AML-193 (cell line): ENCODE results near the gene CCDC117.
"Not testable (repeated sequence)": the region's sequence is repeated elsewhere in the genome, so short reads cannot be mapped to it uniquely, and the experiment has no call there.

Experiments
- DNase-seq, 2 experiments: peaks; one replicate each; lab custom pipeline; 2025; lab: John Stamatoyannopoulos, UW

CCDC117 gene

DNA sequence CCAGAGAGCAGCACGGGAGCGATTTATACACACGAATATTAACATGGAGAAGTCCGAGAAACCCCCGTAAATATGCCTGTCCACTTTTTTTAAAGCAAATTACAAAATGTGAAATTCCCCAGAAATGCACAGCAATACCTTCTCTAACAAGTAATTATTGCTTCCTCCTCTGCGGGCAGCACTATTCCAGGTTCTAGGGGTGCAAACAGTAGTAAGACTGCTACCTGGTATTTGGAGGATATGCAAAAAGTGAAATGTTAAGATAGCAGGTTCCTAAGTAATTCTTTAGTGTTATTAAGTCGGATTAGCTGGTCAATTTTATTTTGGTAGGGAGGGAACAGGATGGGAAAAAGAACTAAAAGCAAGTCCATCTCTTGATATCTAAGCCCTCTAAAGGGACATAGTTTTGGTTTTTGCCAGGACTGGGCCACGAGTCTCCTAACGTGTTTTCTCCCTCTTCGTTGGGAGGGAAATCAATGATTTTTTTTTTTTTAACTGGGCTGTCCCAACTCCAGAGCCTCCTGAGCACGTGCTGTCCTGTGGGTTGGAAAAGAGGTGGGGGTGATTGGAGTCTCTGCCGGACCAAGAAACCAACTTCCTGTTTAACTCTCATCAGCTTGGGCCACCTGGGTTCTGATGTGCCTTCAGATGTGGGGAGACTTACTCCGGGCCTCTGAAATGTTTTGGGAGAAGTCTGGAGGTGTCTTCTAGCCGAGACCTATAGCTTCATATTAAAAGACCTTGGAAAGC, 29.5 kb downstream of the CCDC117 start:
- peak; percentile 61 to 69 for DNase-seq

DNA sequence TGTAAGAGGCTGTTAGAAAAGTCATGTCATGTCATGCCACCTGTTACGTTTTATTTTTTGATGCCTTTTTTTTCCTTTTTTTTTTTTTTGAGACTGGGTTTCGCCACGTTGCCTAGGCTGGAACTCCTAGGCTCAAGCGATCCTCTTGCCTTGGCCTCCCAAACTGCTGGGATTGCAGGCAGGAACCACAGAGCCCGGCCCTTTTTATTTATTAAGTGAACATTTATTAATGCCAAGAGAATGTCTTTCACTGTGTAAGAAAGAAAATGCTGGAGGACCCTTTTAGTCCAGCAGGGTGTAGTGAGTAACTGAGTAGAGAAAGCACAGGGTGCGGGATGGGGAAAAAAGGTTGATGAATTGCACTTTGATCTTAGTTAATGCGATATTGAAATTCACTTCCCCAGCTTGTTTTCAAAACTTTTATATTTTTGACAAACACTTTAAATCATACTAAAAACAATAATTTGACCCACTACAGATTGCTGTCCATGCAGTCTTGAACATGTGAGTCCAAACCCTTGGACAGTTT, 30.2 kb downstream of the CCDC117 start:
- peak; percentile 30 to 59 for DNase-seq

DNA sequence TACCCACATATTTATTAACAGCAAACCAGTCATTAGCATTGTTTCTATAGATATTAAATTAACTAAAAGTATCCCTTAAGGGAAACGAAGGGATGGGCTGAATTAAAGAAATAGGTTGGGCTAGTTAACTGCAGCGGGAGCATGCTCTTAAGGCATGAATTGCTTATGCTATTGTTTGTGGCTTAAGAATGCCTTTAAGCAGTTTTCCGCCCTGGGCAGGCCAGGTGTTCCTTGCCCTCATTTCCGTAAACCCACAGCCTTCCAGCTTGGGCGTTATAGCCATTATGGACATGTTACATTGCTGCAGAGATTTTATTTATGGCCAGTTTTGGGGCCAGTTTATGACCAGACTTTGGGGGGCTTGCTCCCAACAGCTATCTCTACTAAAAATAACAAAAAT, 32.9 kb downstream of the CCDC117 start:
- DNase-seq: not testable (repeated sequence)

DNA sequence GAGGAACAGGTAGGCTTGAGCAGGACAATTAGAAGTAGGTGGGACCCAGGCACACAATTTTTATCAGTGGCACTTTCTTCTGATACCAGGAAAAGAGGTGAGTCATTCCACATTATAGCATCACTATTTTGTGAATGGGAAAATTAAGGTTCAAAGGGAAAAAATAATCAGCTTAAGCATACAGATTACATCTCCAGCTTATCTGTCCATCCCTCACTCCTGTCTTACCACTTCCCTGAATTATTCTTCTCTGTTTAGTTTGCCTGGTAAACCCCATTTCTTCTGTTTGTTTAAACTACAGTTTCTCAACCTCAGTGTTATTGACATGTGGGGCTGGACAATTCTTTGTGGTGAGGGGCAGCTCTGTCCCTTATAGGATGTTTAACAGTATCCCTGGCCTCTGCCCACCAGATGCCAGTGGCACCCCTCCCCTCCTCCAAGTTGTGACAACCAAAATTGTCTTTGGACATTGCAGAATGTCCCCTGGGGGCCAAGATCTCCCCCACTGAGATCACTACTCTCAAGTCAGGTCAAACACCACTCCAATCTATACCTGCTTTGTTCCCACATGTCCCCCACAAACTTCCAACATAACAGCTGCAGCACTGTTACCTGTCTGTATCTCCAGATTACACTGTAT, 36.3 kb downstream of the CCDC117 start:
- peak in 1 of 2 experiments; percentile 9 for DNase-seq

DNA sequence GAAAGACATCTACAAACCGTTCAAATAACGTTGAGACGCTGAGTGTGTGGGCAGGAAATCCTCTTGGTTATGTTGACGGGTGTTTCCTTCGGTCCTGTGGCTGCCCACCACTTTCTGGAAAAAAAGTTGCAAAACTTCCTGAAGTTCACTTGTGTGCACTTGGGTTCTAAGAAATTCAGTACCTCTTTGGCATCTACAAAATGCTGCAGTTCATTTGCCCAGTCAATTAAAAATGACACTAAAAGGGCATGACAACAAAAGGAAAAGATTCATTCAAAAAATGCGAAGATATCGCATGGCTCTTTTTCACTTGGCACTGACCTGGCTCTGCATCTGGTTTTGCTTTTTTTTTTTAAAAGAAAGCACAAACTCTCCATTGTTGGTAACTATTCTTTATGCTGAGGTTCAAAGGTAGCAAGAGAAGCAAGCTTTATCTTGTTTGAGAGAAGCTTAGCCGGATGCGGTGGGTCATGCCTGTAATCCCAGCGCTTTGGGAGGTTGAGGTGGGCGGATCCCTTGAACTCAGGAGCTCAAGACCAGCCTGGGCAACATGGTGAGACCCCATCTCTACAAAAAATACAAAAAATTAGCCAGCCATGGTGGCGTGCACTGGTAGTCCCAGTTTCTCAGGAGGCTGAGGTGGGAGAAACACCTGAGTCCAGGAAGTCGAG, 38.5 kb downstream of the CCDC117 start:
- DNase-seq: peak; percentile 94 to 95

DNA sequence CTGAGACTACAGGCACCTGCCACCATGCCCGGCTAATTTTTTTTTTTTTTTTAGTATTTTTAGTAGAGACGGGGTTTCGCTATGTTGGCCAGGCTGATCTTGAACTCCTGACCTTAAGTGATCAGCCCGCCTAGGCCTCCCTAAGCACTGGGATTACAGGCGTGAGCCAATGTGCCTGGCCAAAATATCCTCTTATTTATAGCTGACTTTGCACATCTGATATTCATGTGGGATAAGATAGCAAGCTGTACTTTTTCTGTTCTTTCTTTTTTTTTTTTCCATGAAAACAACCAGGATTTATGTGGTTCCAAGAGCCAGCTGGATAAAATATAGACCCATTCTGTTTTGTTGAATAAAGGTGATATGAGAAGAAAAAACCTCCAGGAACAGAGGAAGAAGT, 40.0 kb downstream of the CCDC117 start:
- DNase-seq: no peak

DNA sequence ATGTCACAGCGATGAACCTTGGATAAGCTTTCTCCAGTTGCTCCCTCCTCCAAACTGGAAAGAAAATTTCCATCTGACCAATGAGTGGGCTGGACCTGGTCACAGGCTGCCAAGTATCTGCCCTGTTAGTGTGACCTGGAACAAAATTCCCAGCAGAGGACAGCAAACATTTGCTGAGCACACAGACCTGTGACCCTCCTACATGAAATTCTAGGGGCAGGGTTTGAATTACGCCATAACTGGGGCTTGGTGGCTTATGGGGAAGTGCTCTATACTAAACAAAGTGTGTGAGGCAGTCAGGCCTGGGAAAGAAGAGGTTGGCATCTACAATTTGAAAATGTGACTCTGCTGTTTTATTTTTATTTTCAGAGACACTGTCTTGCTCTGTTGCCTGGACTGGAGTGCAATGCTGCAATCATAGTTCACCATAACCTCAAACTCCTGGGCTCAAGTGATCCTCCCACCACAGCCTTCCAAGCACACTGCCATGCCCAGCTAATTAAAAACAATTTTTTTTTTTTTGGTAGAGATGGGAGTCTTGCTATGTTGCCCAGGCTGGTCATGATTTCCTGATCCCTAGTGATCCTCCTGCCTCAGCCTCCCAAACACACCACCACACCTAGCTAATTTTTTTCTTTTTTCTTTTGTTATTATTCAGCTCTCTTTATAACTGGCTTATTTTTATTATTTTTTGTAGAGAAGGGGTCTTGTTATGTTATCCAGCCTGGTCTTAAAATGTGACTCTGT, 41.5 kb downstream of the CCDC117 start:
- peak; percentile 87 for DNase-seq

DNA sequence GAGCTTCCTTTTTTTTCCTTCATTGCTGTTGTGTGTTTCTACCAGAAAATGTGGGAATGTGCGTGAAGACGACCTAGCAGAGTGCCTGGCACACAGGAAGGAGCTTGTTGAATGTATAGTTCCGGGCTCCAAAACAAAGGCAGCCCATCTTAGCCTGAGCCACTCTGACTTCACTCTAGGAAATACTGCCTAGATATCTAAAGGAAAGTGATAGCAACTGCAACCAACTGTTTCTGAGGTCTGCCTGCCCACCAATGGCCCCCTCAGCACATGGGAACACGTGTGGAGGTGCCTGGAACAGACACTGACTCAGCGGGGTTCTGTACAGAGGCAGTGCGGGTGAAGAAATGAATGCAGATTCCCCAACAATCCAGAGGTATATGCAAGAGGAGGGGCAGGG, 42.6 kb downstream of the CCDC117 start:
- no peak for DNase-seq

DNA sequence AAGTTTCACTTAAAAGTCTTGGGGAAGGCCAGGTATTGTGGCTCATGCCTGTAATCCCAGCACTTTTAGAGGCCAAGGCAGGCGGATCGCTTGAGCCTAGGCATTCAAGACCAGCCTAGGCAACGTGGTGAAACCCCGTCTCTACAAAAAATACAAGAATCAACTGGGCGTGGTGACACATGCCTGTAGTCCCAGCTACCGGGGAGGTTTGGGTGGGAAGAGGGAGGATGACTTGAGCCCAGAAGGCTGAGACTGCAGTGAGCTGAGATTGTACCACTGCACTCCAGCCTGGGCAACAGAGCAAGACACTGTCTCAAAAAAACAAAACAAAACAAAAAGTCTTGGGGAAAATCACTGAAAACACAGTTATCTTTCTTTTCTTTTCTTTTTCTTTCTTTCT, 43.2 kb downstream of the CCDC117 start:
- DNase-seq: no peak

DNA sequence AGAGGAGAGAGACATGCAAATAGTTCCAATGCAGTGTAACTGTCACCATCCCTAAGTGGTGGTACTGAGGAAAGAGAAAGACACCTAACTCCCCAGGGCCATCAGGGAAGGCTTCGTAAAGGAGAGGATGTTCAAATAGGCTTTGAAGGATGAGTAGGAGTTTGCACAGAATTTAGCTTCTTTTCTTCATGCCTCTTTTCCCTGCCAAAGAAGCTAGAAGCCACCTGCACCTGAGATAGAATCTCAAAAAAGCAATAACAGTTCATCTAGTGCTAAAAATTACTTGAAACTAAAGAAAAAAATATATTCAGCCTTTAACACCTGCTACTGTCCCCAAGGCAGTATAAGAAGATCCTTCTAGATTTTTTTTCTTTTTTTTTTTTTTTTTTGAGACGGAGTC, 44.6 kb downstream of the CCDC117 start:
- DNase-seq: no peak

DNA sequence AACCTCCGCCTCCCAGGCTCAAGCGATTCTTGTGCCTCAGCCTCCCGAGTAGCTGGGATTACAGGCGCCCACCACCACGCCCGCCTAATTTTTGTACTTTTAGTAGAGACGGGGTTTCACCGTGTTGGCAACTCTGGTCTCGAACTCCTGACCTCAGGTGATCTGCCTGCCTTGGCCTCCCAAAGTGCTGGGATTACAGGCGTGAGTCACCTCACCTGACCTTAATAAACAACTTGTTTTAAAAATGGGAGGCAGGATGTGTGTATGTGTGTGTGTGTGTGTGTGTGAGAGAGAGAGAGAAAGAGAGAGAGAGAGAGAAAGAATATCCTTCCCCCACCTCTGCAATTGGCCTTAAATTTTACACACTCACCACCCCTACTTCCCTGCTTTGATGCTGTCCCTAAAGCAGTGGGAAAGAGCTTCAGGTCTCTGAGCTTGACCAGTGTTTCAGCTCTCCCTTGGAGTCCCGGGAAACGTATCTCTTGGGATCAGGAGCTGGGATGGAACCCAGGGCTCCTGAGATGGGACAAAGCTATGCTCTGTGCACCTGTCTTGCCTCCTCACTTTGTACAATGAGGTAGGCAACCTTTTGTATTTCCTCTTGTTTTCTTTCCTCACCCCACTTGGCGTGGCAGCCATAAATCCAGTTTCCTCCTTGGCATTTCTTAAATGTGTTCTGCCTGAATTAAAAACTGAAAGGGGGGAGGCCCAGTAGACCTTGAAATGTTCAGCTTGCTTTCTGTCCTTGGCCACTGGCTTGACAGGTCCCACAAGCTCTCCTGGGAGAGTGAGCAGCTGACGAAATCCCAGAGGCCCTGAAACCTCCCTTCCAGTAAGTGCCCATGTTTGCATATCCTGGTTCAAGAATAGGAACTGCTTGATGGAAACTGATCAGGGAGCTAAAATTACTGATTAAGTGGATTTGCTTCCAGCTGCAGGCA, 45.7 kb downstream of the CCDC117 start:
- DNase-seq: no peak

DNA sequence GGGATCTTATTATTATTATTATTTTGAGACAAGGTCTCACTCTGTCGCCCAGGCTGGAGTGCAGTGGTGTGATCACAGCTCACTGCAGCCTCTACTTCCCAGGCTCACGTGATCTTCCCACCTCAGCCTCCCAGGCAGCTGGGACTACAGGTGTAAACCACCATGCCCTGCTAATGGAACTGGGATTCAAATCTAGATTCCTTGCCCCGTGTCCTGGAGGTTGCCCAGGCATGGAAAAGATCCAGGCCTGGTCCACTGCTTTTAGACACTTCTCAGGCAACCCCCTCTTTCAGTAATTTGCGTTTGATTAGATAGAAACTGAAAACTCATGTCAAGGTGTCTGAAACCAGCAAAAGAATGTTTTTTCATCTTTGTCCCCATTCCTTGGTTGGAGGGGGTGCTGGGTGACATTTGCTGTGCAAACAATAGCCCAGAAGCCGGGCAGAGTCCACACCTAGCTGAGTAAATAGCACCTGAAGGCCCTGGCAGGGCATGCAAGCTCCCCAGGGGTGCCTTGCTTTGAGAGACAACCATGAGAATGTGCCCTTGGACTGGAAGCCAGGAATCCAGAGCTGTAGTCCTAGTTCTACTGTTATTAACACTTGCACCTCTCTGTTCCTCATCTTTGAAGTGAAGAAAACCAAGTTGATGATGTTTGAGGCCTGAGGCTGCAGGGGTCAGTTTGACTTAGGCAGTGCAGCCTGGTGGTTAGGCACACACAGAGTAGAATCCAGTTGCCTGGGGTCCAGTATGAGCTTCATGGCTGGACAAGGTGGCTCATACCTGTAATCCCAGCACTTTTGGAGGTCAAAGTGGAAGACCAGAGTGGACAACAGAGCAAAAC, 47.0 kb downstream of the CCDC117 start:
- no peak for DNase-seq

DNA sequence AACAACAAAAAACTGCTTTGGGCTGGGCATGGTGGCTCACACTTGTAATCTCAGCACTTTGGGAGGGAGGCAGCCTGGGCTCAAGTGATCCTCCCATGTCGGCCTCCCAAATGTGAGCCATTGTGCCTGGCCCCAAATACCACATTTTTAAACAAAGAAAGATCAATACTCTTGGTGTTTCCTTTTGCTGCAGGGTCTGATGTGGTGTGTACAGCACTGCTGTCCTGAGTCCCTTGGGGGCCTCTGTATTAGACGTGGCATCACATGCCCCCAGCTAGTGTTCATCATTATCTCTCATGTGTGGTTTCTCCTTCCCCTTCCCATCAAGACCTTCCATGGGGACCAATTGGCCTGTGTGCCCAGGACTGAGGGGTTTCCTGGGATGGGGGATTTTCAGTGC, 48.4 kb downstream of the CCDC117 start:
- no peak for DNase-seq

DNA sequence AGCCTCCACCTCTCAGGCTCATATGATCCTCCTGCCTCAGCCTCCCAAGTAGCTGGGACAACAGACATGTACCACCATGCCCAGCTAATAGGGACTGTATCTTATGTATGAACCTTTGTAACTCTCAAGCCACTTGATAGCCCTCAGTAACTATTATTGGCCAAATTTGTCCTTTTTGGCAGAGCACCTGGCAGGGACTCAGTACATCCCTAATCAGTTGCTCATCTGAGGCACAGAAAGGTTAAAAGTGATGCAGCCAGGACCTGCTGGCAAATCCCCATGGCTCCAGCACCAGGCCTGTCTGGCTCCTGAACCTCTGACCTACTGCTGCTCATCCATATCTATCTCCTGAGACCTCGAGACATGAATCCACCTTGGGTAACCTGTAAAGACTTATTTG, 49.0 kb downstream of the CCDC117 start:
- DNase-seq: no peak

DNA sequence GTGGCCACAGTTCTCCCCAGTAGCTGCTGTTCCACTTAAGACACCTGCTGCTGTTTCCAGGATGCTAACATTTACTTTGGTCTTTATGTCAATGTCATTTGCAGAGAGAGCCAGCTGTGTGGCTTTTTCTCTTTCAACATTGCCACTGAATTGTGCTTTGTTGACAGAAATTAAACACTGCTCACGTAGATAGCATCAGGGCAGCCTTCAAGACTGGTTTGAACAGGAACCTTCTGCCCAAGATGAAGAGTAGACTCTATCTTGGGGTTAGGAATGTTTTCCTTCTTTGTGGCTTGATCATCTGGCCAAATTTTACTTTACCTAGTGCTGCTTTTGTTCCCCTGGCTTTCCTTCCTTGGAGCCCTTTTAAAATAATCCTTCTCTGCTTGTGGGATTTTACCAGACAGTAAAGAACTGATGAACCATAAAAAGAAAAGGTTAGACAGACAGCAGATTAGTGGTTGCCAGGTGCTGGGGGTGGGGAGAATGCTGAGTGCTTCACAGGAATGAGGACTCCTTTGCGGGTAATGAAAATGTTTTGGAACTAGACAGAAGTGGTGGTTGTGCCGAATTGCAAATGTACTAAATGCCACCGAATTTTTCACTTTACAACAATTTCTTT, 50.5 kb downstream of the CCDC117 start:
- DNase-seq: no peak

DNA sequence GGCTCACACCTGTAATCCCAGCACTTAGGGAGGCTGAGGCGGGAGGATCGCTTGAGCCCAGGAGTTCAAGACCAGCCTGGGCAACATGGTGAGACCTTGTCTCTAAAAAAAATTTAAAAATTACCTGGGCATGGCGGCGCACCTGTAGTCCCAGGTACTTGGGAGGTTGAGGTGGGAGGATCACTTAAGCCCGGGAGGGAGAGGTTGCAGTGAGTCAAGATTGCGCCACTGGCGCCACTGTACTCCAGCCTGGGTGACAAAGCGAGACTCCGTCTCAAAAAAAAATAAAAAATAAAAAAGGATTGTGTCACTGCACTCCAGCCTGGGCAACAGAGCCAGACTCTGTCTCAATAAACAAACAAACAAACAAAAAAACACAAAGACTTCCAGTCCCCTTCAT, 52.0 kb downstream of the CCDC117 start:
- DNase-seq: not testable (repeated sequence)

DNA sequence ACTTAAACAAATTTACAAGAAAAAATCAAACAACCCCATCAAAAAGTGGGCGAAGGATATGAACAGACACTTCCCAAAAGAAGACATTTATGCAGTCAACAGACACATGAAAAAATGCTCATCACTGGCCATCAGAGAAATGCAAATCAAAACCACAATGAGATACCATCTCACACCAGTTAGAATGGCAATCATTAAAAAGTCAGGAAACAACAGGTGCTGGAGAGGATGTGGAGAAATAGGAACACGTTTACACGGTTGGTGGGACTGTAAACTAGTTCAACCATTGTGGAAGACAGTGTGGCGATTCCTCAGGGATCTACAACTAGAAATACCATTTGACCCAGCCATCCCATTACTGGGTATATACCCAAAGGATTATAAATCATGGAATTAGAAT, 53.9 kb downstream of the CCDC117 start:
- not testable (repeated sequence) for DNase-seq

DNA sequence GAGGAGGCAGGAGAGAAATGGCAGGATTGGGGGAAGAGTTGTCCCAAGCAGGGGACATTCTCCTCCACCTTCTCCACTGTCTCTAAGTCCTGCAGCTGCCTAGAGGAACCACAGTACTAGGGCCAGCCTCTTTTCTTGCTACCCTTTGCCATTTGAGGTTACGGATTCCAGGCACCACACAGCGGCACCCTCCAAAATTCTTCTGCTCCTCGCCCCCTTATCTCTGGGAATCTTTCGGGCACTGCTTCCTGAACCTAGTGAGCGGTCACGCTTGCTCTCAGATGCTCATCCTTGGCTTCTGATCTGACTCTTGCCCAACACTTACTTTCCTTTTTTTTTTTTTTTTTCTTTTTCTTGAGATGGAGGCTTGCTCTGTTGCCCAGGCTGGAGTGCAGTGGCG, 54.4 kb downstream of the CCDC117 start:
- DNase-seq: peak in 1 of 2 experiments; percentile 6

DNA sequence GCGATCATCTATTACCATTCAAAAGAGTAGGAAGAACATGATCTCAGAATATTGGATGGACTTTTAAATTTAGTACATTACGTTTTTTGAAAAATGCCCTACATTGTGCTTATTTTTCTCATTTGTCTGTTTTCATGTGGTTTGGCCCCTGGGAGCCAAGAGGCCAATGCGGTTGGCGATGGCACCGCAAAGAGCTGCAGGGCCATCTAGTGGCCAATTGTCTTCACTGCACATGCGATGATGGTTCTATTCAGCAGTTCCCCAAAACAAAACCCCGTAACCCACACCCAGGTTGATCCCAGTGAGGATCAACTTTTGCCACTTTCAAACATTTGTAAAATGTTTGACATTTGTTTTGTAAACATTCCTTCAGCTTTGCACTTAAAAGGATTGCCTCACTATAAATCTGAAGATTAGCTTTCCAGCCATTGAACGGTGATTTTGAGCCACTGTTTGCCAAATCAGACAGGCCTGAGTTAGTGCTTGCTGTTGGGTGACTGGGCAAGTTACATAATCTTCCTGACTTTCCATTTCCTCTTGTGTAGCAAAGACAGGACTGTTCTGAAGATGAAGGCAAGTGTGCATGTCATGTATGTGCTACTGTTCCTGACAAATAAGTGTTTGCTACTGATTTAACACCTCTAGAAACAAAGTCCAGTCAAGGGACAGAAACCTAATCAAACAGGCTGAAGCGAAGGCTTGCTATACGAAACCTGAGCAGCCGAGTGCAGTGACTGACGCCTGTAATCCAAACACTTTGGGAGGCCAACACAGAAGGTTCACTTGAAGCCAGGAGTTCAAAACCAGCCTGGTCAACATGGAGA, 57.1 kb downstream of the CCDC117 start:
- DNase-seq: peak; percentile 67 to 76
